RWPE1 (cell line): ENCODE data around the gene THUMPD1.
"Not testable (repeated sequence)": the region's sequence is repeated elsewhere in the genome, so short reads cannot be mapped to it uniquely, and the experiment has no call there.

Source experiments
- CTCF ChIA-PET: fragments of 350-600 bp; sonication (Branson Sonifier 250); formaldehyde crosslinking; extraction: SDS; loops from one replicate; lab custom pipeline; 2021; lab: Yijun Ruan, JAX
- POLR2A ChIA-PET: fragments of 400-600 bp; formaldehyde crosslinking; extraction: SDS; loops from one replicate; lab custom pipeline; 2020; ENCODE audit warnings: antibody characterized with exemption; ENCODE audit not compliant: low non-redundant PET; lab: Yijun Ruan, JAX
- DNase-seq: peaks from one replicate; pipeline ENCODE4 v3.0.0; 2012; ENCODE audit warnings: low spot score
- H3K27ac ChIP-seq: fragments of 450-650 bp; 2 replicates; pipeline ENCODE4 v1.5.1; 2017
- CTCF ChIP-seq: fragments of 450-650 bp; conservative IDR thresholded peaks from 2 replicates; pipeline ENCODE4 v1.5.1; 2017; ENCODE audit warnings: low read depth, mild to moderate bottlenecking

Gene THUMPD1

GRCh38 chr16:20729141-20729540 is 12.5 kb downstream of the THUMPD1 start:
- CTCF ChIA-PET: no interaction called here
- no peak for TF ChIP-seq CTCF
- H3K27ac ChIP-seq: no peak overlapping the region
- DNase-seq: no peak
- POLR2A ChIA-PET: no interaction called here

- H3K27ac ChIP-seq: no peak overlapping the region
- no peak for DNase-seq
- TF ChIP-seq CTCF: no peak
- ChIA-PET POLR2A (no interaction called here), CTCF (no interaction called here)
Measured at GRCh38 chr16:20727181-20727580, 14.4 kb downstream of the THUMPD1 start.

GRCh38 chr16:20726661-20727060 is 15.0 kb downstream of the THUMPD1 start:
- H3K27ac ChIP-seq: no peak overlapping the region
- no peak for DNase-seq
- TF ChIP-seq CTCF: no peak
- ChIA-PET CTCF (no interaction called here), POLR2A (no interaction called here)

- DNase-seq: no peak
- ChIA-PET POLR2A (no interaction called here), CTCF (interaction anchor here (0.7 kb wide), 1 partner anchor 284 kb away, joined by 3 read pairs; no protein-coding TSS in a partner anchor)
- no peak overlapping the region for H3K27ac ChIP-seq
- TF ChIP-seq CTCF: no peak
Measured at GRCh38 chr16:20720251-20720650, 21.4 kb downstream of the THUMPD1 start.

GRCh38 chr16:20717718-20718117 is 23.9 kb downstream of the THUMPD1 start:
- DNase-seq, POLR2A ChIA-PET, H3K27ac ChIP-seq: not testable (repeated sequence)
- CTCF ChIA-PET: interaction anchor here (0.6 kb wide), 1 partner anchor 36 kb away, joined by 3 read pairs; no protein-coding TSS in a partner anchor

- ChIA-PET CTCF (no interaction called here), POLR2A (no interaction called here)
- TF ChIP-seq CTCF: no peak
Measured at GRCh38 chr16:20711277-20711911, 30.2 kb downstream of the THUMPD1 start.

GRCh38 chr16:20708129-20708528 is 33.5 kb downstream of the THUMPD1 start:
- DNase-seq, H3K27ac ChIP-seq, POLR2A ChIA-PET: not testable (repeated sequence)
- CTCF ChIA-PET: interaction anchor here (0.6 to 0.7 kb wide), 2 partner anchors 140 to 955 kb away, joined by 3 to 7 read pairs; no protein-coding TSS in a partner anchor
- TF ChIP-seq CTCF: 0 out of 2 replicates have a peak, but pooled peaks have one; percentile 5

More at GRCh38 chr16:20711277-20711911, 30.2 kb downstream of the THUMPD1 start:
- no peak overlapping the region for H3K27ac ChIP-seq
- no peak for DNase-seq
